GDM1 (cell line): ENCODE results near the gene FBXL2.
"Not testable (repeated sequence)": the region's sequence is repeated elsewhere in the genome, so short reads cannot be mapped to it uniquely, and the experiment has no call there.

ENCODE experiments used
- DNase-seq: peaks from one replicate; lab custom pipeline; 2025; lab: John Stamatoyannopoulos, UW

Gene FBXL2

DNA sequence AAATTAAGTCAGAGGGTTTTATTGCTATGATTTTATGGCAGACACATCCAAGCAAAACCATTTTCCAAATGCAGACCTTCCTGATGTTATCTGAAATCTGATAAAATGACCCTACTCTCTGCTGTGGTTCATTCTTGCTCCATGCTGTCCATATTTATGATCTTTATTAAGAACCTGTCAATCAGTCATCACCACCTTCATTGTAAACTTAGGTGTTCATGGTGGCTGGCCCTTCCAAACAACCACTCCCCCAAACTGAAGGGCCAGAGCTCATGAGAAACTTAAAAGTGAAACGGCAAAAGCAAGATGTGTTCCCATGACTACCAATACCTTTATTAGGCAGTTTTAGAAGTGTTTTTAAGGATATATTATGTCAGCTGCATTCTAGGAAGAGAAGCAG, 109.4 kb downstream of the FBXL2 start:
- no peak for DNase-seq

DNA sequence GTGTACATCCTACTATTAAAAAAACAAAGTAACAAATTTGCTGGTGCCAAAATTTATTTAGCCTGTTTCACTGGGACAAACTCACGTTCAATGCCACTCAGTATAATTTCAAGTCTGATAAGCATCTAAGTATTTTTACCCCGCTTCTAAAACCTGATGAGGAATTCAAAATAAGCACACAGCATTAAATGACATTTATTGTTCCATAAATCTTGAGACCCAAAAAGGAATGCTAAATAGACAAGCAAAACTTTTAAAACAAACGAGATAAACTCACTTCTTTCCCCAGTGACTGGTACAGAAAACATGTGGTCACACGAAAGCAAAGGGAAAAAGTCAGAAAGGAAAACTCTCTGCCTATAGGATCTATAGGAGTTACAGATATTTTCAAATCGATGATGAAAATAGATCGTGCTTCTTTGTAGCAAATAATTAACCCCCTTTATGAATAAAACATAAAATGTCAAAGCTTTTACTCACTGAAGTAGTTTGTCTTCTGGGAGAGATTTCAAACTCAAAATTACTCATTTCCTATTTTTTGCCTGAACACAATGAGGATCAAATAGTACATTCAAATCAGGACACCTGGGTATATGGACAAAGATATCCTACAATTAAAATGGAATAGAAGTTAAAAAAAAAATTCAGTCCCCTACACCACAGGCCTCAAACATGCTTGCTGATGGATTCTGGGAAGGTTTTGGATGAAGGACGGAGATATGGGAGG, 111.3 kb downstream of the FBXL2 start:
- DNase-seq, result no peak

DNA sequence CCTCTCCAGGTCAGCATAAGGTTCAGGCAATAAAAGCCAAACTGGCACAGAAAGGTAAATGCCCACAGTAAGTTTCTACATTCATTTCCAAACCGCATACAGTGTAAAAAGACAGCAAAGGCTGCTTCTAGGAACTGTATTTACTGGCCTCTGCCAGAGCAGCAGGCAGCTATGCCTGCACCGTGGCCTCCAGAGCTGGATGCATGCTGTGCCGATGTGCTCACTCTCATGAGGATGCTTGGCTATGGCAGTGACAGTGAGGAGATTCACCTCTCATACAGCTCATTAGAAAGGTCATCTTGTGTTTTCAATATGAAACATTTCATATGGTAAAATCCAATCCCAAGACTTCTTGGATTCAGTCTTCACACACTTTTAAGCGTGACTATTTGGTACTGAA, 112.7 kb downstream of the FBXL2 start:
- no peak for DNase-seq

DNA sequence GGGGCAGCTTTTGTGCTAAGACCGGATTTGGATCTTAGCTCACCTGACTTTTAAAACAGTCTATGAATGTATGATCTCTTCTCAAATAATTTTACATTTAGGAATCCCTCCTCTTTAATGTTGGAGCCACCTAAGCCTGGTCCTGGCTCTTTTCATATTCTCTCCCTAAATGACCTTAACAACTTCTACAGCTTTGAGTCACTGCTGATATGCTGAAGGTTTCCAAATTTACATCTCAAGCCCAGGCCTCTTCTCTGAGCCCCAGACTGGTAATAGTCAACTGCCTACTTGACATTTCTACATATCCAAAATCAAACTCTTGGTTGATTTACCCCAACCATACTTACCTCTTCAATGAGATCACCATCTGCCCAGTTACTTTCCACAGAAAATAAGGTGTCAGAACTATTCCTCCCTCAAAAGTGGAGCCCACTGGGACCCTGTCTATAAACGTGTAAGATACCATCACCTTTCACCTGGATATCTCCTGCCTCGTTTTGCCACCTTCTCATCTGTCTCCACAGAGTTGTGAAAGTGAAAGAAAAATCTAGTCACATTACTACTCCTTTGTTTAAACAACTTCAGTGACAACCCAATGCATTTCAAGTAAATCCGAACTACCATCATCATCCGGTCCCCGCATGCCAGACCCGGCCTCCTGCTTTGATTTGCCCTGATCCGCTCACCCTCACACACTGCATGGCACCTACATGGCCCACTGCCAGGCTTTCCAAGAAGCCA, 114.2 kb downstream of the FBXL2 start:
- no peak for DNase-seq

DNA sequence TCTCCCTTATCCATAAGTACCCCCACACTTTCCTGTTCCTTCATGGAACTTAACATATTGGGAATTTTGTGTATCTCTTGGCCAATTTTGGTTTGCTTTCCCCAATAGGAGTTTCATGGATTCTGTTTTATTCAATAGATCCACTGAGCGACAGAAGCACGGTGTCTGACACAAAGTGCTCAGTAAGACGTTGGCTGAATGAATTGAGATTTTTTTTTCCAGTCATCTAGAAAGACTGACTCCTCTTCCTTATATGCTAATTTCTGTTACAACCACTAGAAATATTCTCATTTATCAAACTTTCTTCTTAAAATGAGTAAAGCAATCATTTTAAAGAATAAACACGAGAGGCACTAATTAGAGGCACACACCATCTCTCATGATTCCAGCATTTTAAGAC, 114.9 kb downstream of the FBXL2 start:
- no peak for DNase-seq

DNA sequence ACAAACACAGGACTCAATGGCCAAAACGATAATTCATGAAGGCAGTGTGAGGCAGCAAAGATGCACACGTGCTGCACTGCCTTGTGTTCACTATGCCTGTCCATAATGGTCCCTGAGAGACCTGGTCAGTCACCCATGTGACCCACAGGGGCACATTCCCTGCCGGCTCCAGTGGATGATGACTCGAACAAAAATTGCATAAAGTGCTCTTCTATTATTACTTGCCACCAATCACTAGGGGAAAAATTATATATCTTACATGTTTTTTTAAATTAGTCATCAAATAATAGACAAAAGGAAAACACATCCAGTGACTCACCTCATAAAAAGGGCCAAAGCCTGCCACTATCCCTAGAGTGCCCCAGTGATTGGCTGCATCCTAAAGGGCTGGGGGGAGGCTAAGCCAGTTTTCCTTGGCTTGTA, 115.5 kb downstream of the FBXL2 start:
- DNase-seq, result no peak

DNA sequence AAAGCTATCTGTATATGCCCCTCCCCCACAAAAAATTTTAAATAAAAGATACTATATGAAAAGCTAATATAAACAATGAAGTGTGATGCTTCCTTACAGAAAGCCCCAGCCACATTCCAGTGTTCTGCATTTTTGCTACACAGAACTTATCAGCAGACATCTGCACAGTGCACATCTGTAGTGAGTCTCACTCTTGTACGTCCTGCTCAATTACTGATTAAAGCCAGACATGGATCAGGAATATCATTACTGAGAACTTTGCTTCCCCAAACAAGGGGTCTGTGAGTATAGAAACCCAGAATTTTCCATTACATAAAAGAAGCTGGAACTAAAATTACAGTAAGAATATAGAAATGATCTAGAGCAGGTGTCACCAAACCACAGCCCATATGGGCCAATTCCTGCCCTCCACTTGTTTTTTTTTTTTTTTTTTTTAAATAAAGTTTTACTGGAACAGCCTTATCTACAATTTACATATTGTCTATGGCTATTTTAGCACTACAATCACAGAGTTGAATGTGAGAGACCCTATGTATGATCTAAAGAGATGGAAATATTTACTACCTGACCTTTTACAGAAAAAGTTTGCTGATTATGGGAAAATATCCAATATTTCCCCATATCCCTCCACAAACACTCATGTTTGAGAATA, 117.3 kb downstream of the FBXL2 start:
- no peak for DNase-seq

DNA sequence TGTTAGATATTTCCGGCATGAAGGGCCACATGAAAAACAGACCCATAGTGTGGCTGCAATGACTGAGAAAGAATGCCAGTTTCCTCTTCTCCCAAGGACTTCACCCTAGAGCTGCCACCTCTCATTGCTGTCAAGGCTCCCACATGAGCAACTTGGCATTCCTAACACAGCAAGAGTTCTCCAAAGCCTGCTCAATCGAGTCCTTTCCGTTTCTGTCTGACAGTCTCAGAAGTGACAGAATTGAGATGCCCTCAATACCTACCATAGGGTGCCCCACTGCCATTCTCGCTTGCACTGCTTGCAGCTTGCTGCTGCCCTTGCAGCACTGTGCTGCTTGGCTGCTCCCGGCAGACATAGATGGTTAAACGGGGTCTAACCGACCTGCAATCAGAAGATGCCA, 118.7 kb downstream of the FBXL2 start:
- DNase-seq, result no peak

DNA sequence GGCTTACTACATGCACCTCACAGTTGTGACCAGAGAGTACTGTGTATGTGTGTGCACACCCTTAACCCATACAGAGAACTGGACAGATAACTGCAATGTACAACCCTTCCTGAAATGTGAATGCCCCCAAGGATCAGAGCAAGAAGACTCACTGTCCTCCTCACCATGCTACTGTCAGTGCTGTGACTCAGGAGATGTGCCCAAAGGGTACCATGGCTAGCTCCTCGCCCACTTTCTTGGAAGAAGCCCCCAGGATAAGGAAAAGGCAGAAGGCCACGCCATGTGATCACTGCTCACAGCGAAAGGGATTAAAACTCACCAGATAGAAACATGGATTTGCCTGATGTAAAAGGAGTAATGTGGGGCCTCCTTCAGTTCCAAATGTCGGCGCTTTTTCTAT, 121.2 kb downstream of the FBXL2 start:
- DNase-seq, result no peak

DNA sequence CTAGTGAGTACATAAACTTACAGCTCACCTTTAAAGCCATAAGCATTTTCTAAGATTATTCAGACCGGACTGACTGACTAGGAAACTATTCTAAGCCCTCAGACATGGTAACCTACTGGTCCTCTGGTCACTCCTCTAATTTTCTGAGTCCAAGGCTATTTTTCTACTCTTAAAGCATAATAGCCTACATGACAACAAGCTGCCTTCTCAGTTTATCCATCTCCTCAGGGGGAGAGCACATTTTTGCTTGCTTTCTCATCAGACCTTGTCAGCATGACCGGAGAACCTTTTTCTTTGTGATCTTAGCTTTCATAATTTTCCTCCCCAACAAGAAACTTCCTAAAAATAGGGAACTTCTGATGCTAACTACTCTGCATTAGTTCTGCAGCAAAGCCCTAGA, 124.5 kb downstream of the FBXL2 start:
- DNase-seq, result no peak

DNA sequence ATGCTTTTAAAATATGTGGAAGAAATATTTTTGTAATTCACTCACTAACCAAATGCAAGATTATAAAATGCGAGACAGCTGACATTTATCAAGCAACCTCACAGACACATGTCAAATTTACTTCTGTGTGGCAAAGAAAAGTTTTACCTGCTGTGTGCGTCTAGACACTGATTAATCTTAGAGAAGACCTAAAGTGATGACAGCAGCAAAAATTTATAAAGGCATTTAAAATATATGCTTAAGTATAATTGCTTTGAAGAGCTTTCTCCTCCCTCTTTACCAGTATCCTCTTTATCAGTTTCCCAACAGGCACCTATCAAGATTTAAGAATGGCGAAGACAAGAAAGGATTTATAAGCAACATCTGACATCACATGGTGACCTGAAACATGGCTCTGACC, 125.7 kb downstream of the FBXL2 start:
- no peak for DNase-seq

DNA sequence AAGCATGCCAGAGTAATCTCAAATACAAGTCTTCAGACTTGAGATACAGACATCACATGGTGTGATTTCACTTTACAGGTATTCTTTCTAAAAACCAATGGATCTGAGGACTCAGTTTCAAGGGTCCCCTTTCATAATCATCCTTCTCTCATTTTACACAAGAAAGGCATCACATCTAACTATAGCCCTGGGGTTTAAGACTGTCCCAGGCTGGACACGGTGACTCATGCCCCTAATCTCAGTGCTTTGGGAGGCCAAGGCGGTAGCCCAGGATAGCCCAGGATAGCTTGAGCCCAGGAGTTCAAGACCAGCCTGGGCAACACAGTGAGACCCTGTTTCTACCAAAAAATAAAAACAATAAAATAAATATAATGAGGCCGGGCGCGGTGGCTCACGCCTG, 126.5 kb downstream of the FBXL2 start:
- DNase-seq, result no peak

DNA sequence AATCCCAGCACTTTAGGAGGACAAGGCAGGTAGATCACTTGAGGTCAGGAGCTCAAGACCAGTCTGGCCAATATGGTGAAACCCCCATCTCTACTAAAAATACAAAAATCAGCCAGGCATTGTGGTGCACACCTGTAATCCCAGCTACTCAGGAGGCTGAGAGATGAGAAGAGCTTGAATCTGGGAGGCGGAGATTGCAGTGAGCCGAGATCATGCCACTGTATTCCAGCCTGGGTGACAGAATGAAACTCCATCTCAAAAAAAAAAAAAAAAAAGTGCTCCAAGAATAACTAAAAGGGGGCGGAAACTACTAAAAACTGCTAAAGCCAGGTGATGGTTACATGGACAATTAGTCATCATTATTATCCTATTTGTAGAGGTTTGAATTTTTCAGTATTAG, 133.6 kb downstream of the FBXL2 start:
- DNase-seq, result not testable (repeated sequence)

DNA sequence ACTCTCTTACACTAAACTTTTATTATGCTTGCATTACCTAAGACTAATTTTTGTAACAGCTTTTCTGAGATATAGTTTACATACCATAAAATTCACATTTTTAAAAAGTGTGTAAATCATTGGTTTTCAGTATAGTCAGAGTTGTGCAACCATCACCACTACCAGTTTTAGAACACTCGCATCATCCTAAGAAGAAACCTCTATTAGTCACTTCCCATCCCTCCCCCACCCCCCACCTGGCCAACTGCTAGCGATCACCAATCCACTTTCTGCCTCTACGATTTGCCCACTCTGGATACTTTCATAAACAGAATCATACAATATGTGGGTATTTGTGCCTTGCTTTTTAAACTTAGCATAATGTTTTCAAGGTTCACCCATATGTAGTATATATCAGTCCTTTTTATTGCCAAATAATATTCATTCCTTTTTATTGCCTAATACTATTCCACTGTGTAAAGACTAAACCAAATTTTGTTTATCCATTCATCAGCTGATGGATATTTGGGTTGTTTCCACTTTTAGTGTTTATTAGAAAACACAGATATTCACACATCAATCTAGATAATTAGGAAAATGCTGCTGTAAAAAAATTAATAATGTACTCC, 139.9 kb downstream of the FBXL2 start:
- DNase-seq, result no peak

DNA sequence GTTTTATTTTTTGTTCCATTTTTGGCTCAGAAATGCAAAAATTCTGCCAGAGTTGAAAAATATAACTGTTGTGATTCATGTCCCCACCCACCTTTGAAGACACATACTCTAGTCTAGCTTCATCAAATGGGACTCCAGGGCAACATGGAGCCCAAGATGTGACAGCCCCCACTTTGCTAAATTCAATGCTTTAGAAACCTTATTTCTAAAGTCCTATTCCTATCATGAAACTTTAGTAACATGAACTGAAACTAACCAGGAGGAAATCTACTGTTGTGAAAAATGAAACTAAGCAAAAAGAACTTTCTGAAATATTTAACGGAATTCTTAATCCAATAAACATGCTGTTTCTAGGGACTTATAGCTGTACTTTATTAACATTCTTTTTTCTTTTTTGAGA, 142.7 kb downstream of the FBXL2 start:
- DNase-seq, result no peak

DNA sequence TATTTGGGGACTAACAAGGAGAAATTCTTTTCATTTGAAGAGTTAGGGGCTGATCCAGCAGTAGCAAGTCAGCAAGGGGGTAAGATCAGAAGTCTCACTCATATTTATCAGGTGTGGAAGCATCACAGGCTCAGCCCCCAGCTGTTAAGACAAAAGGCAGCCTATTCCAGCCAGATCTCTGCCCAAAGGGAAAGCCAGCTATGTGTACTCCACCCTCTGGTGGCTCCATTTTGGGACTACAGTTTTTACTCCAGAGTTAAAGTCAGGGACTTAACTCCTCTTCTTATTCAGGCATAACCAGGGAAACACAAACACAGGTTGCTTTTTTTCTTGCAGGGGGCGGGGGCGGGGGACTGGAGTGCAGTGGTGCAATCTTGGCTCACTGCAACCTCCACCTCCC, 143.7 kb downstream of the FBXL2 start:
- DNase-seq, result no peak

DNA sequence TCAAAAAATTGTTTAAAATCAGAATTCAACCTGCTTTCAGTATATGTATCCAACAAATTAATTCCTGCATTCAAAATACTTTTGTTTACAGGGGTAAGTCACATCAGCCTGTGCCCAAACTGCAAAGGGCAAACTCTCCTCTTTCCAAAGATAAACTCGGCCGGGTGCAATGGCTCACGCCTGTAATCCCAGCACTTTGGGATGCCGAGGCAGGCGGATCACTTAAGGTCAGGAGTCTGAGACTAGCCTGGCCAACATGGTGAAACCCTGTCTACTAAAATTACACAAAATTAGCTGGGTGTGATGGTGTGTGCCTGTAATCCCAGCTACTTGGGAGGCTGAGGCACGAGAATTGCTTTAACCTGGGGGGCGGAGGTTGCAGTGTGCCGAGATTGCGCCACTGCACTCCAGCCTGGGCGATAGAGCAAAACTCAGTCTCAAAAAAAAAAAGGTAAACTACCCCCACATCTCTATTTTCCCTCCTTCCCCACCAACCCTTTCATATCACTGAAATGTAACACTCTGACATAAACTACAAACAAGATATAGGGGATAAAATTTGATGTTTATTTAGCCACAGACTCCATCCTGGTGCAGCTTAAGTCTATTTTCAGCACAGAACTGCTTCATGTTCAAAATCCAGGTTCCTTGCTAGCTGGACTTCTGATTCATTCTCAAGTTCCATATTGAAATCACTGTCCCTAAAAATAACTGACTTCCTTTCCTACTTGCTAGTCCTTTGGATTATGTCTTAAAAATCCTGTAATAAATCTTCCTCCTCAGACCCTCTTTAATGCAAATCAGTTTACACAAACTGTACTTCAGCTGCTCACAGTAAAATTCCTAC, 147.6 kb downstream of the FBXL2 start:
- no peak for DNase-seq

DNA sequence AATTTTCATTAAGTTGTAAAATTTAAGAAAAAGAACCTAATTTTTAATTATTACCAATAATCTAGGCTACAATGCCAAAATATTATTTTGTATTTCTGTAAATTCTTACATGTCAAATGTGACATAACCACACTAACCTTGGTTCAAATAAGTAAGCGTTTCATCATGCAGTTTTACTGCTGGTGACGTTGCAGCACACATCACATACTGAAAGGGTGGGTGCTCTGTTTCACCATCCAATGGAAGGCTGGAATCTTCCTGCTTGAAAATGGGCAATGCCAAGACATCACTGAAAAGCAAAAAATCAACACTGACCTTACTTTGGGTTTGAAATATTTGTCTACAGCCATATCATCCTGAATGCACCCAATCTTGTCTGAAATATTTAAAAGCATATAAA, 148.2 kb downstream of the FBXL2 start:
- no peak for DNase-seq

DNA sequence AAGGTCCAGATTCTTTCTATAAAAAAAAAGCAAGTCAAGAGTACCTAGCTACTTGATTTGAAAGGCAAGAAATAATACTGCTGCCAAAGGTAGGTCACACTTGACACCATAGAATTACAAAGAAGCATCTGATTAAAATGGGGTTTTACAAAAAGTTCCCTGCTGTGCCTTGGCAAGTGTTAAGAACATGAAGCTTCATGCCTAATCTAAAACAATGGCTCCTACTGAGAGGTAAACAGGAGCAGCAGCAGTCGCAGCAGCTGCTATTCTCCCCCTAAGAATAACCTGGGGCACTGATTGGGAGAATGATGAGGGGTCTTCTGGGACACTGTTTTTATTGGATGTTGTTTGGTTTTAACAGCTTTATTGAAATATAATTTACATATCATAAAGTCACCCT, 148.8 kb downstream of the FBXL2 start:
- no peak for DNase-seq

DNA sequence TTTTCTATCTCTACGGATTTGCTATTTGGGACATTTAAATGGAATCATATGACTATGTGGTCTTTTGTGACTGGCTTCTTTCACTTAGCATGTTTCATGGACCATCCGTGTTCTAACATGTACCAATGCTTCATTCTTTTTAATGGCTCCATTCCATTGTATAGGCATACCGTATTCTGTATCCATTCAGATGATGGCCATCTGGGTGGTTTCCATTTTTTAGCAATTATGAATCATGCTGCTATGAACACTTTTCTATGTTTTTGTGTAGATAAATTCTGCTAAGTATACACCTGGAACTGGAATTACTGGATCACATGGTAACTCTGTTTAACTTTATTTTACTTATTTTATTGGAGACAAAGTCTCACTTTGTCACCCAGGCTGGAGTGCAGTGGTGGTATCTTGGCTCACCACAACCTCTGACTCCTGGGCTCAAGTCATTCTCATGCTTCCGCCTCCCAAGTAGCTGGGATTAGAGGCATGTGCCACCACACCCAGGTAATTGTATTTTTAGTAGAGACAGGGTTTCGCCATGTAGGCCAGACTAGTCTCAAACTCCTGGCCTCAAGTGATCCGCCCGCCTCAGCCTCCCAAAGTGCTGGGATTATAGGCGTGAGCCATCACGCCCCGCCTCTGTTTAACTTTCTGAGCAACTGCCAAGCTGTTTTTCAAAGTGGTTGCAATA, 149.5 kb downstream of the FBXL2 start:
- no peak for DNase-seq

DNA sequence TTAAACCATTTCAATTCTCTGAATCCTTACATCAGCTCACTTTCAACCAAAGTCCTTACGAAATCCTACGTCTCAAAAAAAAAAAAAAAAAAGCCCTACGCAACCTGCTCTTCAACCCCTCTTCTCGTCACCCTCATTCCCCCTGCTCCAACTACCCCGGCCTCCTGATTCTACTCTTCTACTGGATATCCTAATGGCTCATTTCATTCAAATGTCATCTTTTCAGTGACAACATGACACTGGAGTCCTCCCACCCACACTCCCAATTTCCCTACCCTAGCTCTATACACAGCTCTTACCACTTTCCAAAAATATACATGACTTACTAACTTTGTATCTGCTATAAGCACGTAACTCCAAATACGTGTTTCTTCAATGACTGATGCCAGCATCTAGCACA, 151.5 kb downstream of the FBXL2 start:
- DNase-seq, result no peak
